Hepatocyte (in vitro differentiated cells): ENCODE data around the gene ASB15. TPM values are rescaled to one million over a fixed set of nuclear protein-coding genes. Genes with fewer than 3 reads are reported as not detected.

Experiments used
- DNase-seq: peaks from one replicate; pipeline ENCODE4 v3.0.0-alpha.2; 2016; ENCODE audit warnings: low spot score
- H2AFZ ChIP-seq: fragments of 200-600 bp; sonication (generic); 2 replicates; pipeline ENCODE4 v1.6.0; 2016; ENCODE audit warnings: antibody characterized with exemption, mild to moderate bottlenecking
- H3K27ac ChIP-seq: fragments of 200-600 bp; sonication (generic); 2 replicates; pipeline ENCODE4 v1.5.1; 2016; ENCODE audit warnings: mild to moderate bottlenecking
- H3K27me3 ChIP-seq: fragments of 200-600 bp; sonication (generic); 2 replicates; pipeline ENCODE4 v1.6.1; 2016
- H3K36me3 ChIP-seq: fragments of 200-600 bp; sonication (generic); replicated peaks from 2 replicates; pipeline ENCODE4 v1.5.1; 2016; ENCODE audit warnings: low read depth; ENCODE audit not compliant: insufficient read depth
- H3K4me1 ChIP-seq: fragments of 200-600 bp; sonication (generic); 2 replicates; pipeline ENCODE4 v1.5.1; 2016; ENCODE audit warnings: mild to moderate bottlenecking, moderate library complexity; ENCODE audit not compliant: insufficient read depth
- H3K4me2 ChIP-seq: fragments of 200-600 bp; sonication (generic); 2 replicates; pipeline ENCODE4 v1.6.0; 2016
- H3K4me3 ChIP-seq: fragments of 200-600 bp; sonication (generic); 2 replicates; pipeline ENCODE4 v1.5.1; 2016; ENCODE audit warnings: mild to moderate bottlenecking
- H3K79me2 ChIP-seq: fragments of 200-600 bp; sonication (generic); 2 replicates; pipeline ENCODE4 v1.6.0; 2017; ENCODE audit warnings: mild to moderate bottlenecking
- H3K9me2 ChIP-seq: fragments of 200-600 bp; sonication (generic); replicated peaks from 2 replicates; pipeline ENCODE4 v1.6.0; 2017; ENCODE audit warnings: mild to moderate bottlenecking; ENCODE audit not compliant: insufficient read depth
- H3K9me3 ChIP-seq: fragments of 200-600 bp; sonication (generic); 2 replicates; pipeline ENCODE4 v1.5.1; 2016; ENCODE audit warnings: low read depth, mild to moderate bottlenecking
- H4K20me1 ChIP-seq: fragments of 200-600 bp; sonication (generic); 2 replicates; pipeline ENCODE4 v1.6.0; 2016; ENCODE audit warnings: mild to moderate bottlenecking; ENCODE audit not compliant: insufficient read depth, poor library complexity, severe bottlenecking
- EZH2 ChIP-seq: fragments of 200-600 bp; sonication (generic); IDR thresholded peaks from 2 replicates; pipeline ENCODE4 v1.6.1; 2016; ENCODE audit warnings: antibody characterized with exemption, mild to moderate bottlenecking, borderline replicate concordance
- EZH2phosphoT487 ChIP-seq: fragments of 200-600 bp; sonication (generic); IDR thresholded peaks from one replicate; pipeline ENCODE4 v1.6.1; 2018; ENCODE audit warnings: antibody characterized with exemption, mild to moderate bottlenecking, low read depth, moderate library complexity; ENCODE audit not compliant: unreplicated experiment, severe bottlenecking
- WGBS: methylation state at CpG from one replicate; pipeline ENCODE4 v1.1.6; 2016; ENCODE audit warnings: low lambda C conversion rate; ENCODE audit errors: missing lambda C conversion rate; 5-methylcytosine and 5-hydroxymethylcytosine counted together
- polyA plus RNA-seq: library from polyadenylated mRNA; unstranded; fragments of >200 nt; fragmentation: Nextera tagmentation; extraction: Ambion mirVana; gene quantifications from 2 replicates; pipeline ENCODE4 v1.2.1, GENCODE V29; 2016
- total RNA-seq: library from RNA; depleted of rRNA; stranded (reverse); fragments of >200 nt; gene quantifications from 2 replicates; pipeline ENCODE4 v1.2.3, GENCODE V29; 2014
- TF ChIP-seq, protein P1 (sequence below): fragments of 200-600 bp; sonication (generic); IDR thresholded peaks from 2 replicates; pipeline ENCODE4 v1.5.1; 2016; ENCODE audit warnings: antibody characterized with exemption, mild to moderate bottlenecking; ENCODE audit not compliant: poor library complexity

Gene ASB15
- total and polyA plus RNA-seq, 2 experiments from 2014 or later, result not detected

DNA sequence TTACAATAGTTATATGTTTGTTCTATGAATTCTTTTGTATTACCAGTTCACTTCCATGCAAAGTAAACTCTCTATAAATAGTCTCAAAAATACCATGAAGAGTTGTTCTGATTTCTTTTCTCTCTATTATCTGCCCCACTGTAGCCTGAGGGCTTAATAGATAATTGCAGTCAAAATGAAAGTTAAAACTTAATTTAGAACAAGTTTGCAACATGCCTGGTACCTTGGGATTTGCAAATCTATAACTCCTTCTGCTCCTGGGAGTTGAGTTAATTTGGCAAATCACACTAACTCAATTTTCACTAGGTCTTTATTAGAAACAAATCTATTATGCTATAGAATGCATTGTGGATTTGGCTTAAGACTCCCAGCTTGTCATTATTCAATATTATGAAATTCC is 22.2 kb upstream of the ASB15 start:
- Histone ChIP-seq H3K9me3 (no peaks in the 10 kb centered on the region), H3K4me2 (no peak overlapping the region), H3K9me2 (no peaks in the 10 kb centered on the region), H3K4me1 (no peaks in the 10 kb centered on the region), H3K79me2 (no peaks in the 10 kb centered on the region), H3K36me3 (no peaks in the 10 kb centered on the region), H3K27me3 (no peaks in the 10 kb centered on the region), H3K27ac (no peak overlapping the region), H4K20me1 (no peaks in the 10 kb centered on the region), H3K4me3 (no peak overlapping the region), H2AFZ (no peak overlapping the region)
- DNase-seq, result no peak
- TF ChIP-seq EZH2 (no peak), EZH2phosphoT487 (no peak)
- TF ChIP-seq, protein P1, sequence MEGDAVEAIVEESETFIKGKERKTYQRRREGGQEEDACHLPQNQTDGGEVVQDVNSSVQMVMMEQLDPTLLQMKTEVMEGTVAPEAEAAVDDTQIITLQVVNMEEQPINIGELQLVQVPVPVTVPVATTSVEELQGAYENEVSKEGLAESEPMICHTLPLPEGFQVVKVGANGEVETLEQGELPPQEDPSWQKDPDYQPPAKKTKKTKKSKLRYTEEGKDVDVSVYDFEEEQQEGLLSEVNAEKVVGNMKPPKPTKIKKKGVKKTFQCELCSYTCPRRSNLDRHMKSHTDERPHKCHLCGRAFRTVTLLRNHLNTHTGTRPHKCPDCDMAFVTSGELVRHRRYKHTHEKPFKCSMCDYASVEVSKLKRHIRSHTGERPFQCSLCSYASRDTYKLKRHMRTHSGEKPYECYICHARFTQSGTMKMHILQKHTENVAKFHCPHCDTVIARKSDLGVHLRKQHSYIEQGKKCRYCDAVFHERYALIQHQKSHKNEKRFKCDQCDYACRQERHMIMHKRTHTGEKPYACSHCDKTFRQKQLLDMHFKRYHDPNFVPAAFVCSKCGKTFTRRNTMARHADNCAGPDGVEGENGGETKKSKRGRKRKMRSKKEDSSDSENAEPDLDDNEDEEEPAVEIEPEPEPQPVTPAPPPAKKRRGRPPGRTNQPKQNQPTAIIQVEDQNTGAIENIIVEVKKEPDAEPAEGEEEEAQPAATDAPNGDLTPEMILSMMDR, result no peak

DNA sequence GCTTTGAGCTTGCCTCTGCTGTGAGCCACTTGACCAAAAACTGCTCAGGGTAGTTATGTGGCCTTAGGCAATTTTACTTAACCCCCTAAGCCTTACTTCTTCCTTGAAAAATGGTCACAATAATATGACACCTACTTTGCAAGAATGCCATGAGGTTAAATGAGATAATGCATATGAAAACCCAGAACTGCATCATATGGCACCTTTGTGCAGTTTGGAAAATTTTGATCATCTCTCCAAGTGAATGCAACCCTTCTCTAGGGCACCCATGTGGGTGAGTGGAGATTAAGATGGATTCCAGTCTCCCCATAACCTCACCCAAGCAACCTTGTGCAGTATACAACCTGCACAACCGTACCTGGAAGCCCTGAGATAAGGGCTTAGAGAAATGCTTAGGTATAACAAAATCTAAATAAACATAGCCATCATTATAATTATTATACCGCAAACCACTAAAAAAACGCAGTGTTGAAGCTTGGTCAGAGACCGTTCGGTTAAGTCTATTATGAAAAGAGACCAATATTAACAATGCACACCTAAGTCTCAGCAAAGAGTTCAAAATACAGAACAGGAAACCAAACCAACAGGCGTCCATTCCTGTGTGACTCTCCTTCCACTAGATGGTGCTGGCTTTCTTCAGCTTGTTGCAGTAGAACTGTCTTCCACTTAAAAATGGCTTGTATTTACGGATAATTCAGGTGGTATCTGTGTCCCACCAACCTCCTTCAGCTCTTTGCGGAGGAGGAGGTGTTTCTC is 21.0 kb upstream of the ASB15 start:
- H3K4me3 ChIP-seq, result no peak overlapping the region
- no peaks in the 10 kb centered on the region for H3K9me2 ChIP-seq
- H3K9me3 ChIP-seq, result no peaks in the 10 kb centered on the region
- no peak overlapping the region for H2AFZ ChIP-seq
- H4K20me1 ChIP-seq, result no peaks in the 10 kb centered on the region
- no peaks in the 10 kb centered on the region for H3K36me3 ChIP-seq
- DNase-seq, result peak; percentile 65
- 29% methylated on average over 8 of the region's 8 CpGs for WGBS
- H3K4me2 ChIP-seq, result peak overlapping the region; percentile 44
- no peaks in the 10 kb centered on the region for H3K79me2 ChIP-seq
- no peaks in the 10 kb centered on the region for H3K4me1 ChIP-seq
- no peaks in the 10 kb centered on the region for H3K27me3 ChIP-seq
- no peak for TF ChIP-seq EZH2
- TF ChIP-seq, protein P1, result peak; percentile 83
- no peak overlapping the region for H3K27ac ChIP-seq

DNA sequence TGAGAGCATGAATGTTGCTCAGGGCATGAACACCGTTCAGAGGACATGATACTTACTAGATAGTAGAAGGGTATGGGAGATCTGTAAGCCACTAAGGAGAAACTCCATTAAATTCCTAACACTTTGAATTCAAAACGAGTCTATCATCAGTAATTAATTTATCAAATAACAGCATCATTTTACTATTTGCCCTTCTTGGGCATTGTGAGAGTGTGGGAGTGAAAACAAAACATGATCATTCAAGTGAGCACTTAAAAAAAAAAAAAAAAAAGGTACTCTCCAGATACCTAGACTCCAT is 20.5 kb upstream of the ASB15 start:
- H3K27ac ChIP-seq, result no peak overlapping the region
- no peaks in the 10 kb centered on the region for H3K27me3 ChIP-seq
- H3K4me3 ChIP-seq, result no peak overlapping the region
- no peaks in the 10 kb centered on the region for H3K4me1 ChIP-seq
- 48% methylated on average over 2 of the region's 2 CpGs for WGBS
- no peak overlapping the region for H2AFZ ChIP-seq
- H3K9me3 ChIP-seq, result no peaks in the 10 kb centered on the region
- H3K9me2 ChIP-seq, result no peaks in the 10 kb centered on the region
- H3K4me2 ChIP-seq, result peak overlapping the region; percentile 44
- no peaks in the 10 kb centered on the region for H3K79me2 ChIP-seq
- no peaks in the 10 kb centered on the region for H3K36me3 ChIP-seq
- DNase-seq, result no peak
- TF ChIP-seq EZH2phosphoT487, result no peak
- TF ChIP-seq EZH2, result no peak
- no peaks in the 10 kb centered on the region for H4K20me1 ChIP-seq

DNA sequence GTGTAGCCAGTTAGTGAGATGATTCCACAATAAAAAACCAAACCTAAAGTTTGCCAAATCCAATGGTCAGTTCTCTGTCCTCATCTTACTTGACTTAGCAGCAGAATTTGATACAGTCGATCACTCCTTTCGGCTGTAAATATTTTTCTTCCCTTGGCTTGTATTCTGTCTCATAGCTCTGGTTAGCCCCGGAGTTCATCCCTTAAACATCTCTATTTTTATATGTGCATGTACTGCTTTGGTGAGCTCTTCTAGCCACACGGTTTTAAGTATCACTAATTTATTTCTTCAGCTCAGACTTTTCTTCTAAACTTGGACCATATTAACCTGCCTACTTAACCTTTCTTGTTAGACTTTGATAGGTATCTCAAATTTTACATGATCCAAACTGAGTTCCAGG is 17.8 kb upstream of the ASB15 start:
- H3K27me3 ChIP-seq, result no peaks in the 10 kb centered on the region
- no peak for TF ChIP-seq EZH2
- no peak for TF ChIP-seq EZH2phosphoT487
- TF ChIP-seq, protein P1, result no peak
- no peaks in the 10 kb centered on the region for H3K4me1 ChIP-seq
- no peak overlapping the region for H3K27ac ChIP-seq
- no peaks in the 10 kb centered on the region for H3K9me3 ChIP-seq
- no peaks in the 10 kb centered on the region for H3K79me2 ChIP-seq
- H3K4me3 ChIP-seq, result no peak overlapping the region
- no peaks in the 10 kb centered on the region for H3K36me3 ChIP-seq
- H2AFZ ChIP-seq, result no peak overlapping the region
- WGBS, result 93% methylated on average over 4 of the region's 4 CpGs
- DNase-seq, result no peak
- H3K9me2 ChIP-seq, result no peaks in the 10 kb centered on the region
- no peak overlapping the region for H3K4me2 ChIP-seq
- H4K20me1 ChIP-seq, result no peaks in the 10 kb centered on the region
